ENCODE data around the gene TGIF1. TPM values are rescaled to one million over a fixed set of nuclear protein-coding genes. Genes with fewer than 3 reads are reported as not detected.

Gene TGIF1
- total and polyA plus RNA-seq, 10 of the 15 experiments (the other 5 are each of a cell fraction or from before 2014, with no cell fraction given): 1.8 to 8.5 (median 6.4) TPM

DNA sequence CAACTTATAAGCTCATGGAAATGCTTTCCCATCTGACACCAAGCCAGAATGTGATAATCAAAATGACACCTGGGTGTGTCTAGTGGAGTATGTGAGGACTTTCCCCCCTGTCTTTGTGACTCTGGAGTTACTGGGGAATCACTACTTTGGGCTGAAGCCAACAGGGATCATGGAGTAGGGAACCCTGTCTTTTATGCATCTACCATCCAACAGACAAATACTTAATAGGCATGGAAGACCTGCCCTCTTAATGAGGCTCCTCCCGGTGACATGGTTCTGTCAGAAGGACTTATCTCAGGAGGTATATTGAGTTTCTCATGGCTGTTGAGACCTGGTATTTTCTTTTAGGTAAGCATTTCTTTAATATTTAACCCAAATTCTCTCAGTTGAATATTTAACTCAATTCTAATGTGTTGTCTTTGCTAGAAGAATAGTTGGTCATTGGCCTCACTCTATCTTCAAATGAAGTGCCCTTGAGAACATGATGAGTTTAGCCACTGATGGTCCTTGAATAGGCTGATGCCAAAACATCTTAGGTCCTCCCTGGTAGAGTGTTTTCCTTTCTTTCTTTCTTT, 42.1 kb downstream of the TGIF1 start (continued):
- TF ChIP-seq, protein P1, sequence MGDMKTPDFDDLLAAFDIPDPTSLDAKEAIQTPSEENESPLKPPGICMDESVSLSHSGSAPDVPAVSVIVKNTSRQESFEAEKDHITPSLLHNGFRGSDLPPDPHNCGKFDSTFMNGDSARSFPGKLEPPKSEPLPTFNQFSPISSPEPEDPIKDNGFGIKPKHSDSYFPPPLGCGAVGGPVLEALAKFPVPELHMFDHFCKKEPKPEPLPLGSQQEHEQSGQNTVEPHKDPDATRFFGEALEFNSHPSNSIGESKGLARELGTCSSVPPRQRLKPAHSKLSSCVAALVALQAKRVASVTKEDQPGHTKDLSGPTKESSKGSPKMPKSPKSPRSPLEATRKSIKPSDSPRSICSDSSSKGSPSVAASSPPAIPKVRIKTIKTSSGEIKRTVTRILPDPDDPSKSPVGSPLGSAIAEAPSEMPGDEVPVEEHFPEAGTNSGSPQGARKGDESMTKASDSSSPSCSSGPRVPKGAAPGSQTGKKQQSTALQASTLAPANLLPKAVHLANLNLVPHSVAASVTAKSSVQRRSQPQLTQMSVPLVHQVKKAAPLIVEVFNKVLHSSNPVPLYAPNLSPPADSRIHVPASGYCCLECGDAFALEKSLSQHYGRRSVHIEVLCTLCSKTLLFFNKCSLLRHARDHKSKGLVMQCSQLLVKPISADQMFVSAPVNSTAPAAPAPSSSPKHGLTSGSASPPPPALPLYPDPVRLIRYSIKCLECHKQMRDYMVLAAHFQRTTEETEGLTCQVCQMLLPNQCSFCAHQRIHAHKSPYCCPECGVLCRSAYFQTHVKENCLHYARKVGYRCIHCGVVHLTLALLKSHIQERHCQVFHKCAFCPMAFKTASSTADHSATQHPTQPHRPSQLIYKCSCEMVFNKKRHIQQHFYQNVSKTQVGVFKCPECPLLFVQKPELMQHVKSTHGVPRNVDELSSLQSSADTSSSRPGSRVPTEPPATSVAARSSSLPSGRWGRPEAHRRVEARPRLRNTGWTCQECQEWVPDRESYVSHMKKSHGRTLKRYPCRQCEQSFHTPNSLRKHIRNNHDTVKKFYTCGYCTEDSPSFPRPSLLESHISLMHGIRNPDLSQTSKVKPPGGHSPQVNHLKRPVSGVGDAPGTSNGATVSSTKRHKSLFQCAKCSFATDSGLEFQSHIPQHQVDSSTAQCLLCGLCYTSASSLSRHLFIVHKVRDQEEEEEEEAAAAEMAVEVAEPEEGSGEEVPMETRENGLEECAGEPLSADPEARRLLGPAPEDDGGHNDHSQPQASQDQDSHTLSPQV (IDR thresholded peaks at IDR 0.05): no peak
- no peak for TF ChIP-seq ZNF622 (IDR thresholded peaks at IDR 0.05)
- no peak for TF ChIP-seq SMARCA5 (IDR thresholded peaks at IDR 0.05)
- TF ChIP-seq TCF7 (IDR thresholded peaks at IDR 0.05; ENCODE audit: borderline replicate concordance): no peak
- TF ChIP-seq NRF1 (conservative IDR thresholded peaks at IDR 0.05; ENCODE audit: low read depth, low read length): no peak
- no peak for TF ChIP-seq BHLHE40 (IDR thresholded peaks at IDR 0.05; ENCODE audit: borderline replicate concordance in 1 of 2, low read depth in 2 of 2, low read length in 1 of 2)
- no peak for TF ChIP-seq NR2C1 (IDR thresholded peaks at IDR 0.05)
- no peak for TF ChIP-seq ZNF24 (IDR thresholded peaks at IDR 0.05)
- TF ChIP-seq RB1 (IDR thresholded peaks at IDR 0.05; ENCODE audit: borderline replicate concordance): no peak
- no peak for TF ChIP-seq SRF (IDR thresholded peaks at IDR 0.05; ENCODE audit: low read depth in 2 of 2, low read length in 2 of 2)
- no peak for TF ChIP-seq RAD51 (IDR thresholded peaks at IDR 0.05)
- no peak for TF ChIP-seq POU2F2 (IDR thresholded peaks at IDR 0.05; ENCODE audit: borderline replicate concordance, low read depth, low read length)
- TF ChIP-seq, protein P2, sequence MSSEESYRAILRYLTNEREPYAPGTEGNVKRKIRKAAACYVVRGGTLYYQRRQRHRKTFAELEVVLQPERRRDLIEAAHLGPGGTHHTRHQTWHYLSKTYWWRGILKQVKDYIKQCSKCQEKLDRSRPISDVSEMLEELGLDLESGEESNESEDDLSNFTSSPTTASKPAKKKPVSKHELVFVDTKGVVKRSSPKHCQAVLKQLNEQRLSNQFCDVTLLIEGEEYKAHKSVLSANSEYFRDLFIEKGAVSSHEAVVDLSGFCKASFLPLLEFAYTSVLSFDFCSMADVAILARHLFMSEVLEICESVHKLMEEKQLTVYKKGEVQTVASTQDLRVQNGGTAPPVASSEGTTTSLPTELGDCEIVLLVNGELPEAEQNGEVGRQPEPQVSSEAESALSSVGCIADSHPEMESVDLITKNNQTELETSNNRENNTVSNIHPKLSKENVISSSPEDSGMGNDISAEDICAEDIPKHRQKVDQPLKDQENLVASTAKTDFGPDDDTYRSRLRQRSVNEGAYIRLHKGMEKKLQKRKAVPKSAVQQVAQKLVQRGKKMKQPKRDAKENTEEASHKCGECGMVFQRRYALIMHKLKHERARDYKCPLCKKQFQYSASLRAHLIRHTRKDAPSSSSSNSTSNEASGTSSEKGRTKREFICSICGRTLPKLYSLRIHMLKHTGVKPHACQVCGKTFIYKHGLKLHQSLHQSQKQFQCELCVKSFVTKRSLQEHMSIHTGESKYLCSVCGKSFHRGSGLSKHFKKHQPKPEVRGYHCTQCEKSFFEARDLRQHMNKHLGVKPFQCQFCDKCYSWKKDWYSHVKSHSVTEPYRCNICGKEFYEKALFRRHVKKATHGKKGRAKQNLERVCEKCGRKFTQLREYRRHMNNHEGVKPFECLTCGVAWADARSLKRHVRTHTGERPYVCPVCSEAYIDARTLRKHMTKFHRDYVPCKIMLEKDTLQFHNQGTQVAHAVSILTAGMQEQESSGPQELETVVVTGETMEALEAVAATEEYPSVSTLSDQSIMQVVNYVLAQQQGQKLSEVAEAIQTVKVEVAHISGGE (CRISPR knock-in tag; IDR thresholded peaks at IDR 0.05): no peak

All from GM12878 (cell line).